Neutrophil (primary cell): Measurements from ENCODE around the gene PTPRN2.
"Not testable (repeated sequence)": the region's sequence is repeated elsewhere in the genome, so short reads cannot be mapped to it uniquely, and the experiment has no call there.

Experiments
- H3K27ac ChIP-seq: fragments of 200-600 bp; sonication (generic); 2 replicates; pipeline ENCODE4 v1.5.1; 2016; ENCODE audit warnings: mild to moderate bottlenecking, moderate library complexity
- H3K27me3 ChIP-seq: fragments of 200-600 bp; sonication (generic); 2 replicates; pipeline ENCODE4 v1.6.0; 2016; ENCODE audit warnings: mild to moderate bottlenecking
- H3K36me3 ChIP-seq: fragments of 200-600 bp; sonication (generic); 2 replicates; pipeline ENCODE4 v1.5.1; 2017
- H3K4me1 ChIP-seq, 2 experiments: fragments of 200-600 bp in 1 of 2; sonication (generic) in 1 of 2; 1 replicate in 1 of 2; 2 replicates in 1 of 2; pipeline versions ENCODE4 v1.5.1 to v1.6.1; 2013 to 2016; ENCODE audit warnings: low read depth in 1 of 2, low read length in 1 of 2, mild to moderate bottlenecking in 1 of 2, moderate library complexity in 1 of 2; ENCODE audit not compliant: control insufficient read depth in 1 of 2, insufficient read depth in 1 of 2
- H3K4me3 ChIP-seq, 2 experiments: fragments of 200-600 bp in 1 of 2; sonication (generic) in 1 of 2; 1 replicate in 1 of 2; 2 replicates in 1 of 2; pipeline ENCODE4 v1.5.1; 2013 to 2016; ENCODE audit warnings: low read depth in 1 of 2, low read length in 1 of 2, mild to moderate bottlenecking in 1 of 2, moderate library complexity in 1 of 2
- H3K9me3 ChIP-seq: fragments of 200-600 bp; sonication (generic); 2 replicates; pipeline ENCODE4 v1.5.1; 2016
- TF ChIP-seq, protein P1 (sequence below): fragments of 200-600 bp; sonication (generic); IDR thresholded peaks from 2 replicates; pipeline ENCODE4 v1.5.1; 2016; ENCODE audit warnings: antibody characterized with exemption

PTPRN2 gene

DNA sequence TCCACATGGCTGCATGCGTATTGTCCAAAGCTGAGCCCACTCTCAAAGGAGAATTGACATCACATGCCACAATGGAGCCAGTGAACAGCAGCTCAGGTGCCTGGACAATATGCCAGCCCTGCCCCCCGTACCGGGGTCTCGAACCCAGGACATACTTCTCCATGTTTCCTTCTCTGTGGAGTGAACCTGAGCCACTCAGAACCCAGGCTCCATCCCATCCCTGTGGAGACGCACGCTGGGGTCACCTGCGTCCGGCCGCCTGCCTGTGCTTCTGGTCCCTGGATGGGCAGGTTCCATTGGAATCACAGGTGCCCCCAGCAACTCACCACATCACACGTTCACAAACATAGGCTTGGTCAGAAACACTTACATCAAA, 1021.0 kb downstream of the PTPRN2 start:
- TF ChIP-seq, protein P1, sequence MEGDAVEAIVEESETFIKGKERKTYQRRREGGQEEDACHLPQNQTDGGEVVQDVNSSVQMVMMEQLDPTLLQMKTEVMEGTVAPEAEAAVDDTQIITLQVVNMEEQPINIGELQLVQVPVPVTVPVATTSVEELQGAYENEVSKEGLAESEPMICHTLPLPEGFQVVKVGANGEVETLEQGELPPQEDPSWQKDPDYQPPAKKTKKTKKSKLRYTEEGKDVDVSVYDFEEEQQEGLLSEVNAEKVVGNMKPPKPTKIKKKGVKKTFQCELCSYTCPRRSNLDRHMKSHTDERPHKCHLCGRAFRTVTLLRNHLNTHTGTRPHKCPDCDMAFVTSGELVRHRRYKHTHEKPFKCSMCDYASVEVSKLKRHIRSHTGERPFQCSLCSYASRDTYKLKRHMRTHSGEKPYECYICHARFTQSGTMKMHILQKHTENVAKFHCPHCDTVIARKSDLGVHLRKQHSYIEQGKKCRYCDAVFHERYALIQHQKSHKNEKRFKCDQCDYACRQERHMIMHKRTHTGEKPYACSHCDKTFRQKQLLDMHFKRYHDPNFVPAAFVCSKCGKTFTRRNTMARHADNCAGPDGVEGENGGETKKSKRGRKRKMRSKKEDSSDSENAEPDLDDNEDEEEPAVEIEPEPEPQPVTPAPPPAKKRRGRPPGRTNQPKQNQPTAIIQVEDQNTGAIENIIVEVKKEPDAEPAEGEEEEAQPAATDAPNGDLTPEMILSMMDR = no peak
- H3K36me3 ChIP-seq = no peaks in the 10 kb centered on the region
- no peak overlapping the region for H3K27ac ChIP-seq
- H3K27me3 ChIP-seq = peaks cover 48% of the 10 kb centered on the region
- no peak overlapping the region for H3K4me3 ChIP-seq
- H3K4me1 ChIP-seq = peaks cover 18% of the 10 kb centered on the region in 2 experiments
- no peaks in the 10 kb centered on the region for H3K9me3 ChIP-seq

DNA sequence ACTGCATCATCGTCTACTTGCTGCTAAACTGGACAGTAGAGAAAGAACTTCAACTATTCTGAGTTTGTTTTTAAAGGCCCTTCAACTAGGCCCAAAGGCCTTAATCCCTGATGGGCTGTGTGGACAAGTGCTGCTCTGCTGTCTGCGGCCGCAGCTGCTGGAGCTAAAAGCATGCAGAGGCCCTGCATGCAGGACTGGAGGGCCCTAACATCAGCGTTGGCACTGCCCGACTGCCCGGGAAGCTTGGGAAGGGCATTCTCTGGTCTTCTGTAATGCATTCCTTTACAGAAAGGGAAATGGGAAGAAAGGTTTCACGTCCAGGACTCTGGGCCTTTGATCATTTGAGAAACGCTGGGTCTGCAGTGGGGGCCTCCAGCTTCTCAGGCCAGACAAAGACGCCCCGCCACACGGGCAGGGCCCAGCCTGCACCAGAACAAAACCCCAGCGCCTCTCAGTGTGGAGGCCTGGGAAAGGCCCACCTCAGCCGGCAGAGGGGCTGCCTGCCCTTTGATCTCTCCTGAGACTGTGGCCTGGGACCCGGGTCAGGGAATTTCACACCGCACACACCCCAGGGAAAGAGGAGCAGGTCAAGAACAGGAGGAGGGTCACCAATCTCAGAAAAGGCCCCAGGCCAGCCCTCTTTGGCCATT, 1021.5 kb downstream of the PTPRN2 start:
- Histone ChIP-seq H3K9me3 (no peaks in the 10 kb centered on the region), H3K27ac (no peak overlapping the region), H3K4me3 (no peak overlapping the region), H3K4me1 (peaks cover 18% of the 10 kb centered on the region in 2 experiments), H3K27me3 (peaks cover 42% of the 10 kb centered on the region), H3K36me3 (no peaks in the 10 kb centered on the region)
- TF ChIP-seq, protein P1 = no peak

DNA sequence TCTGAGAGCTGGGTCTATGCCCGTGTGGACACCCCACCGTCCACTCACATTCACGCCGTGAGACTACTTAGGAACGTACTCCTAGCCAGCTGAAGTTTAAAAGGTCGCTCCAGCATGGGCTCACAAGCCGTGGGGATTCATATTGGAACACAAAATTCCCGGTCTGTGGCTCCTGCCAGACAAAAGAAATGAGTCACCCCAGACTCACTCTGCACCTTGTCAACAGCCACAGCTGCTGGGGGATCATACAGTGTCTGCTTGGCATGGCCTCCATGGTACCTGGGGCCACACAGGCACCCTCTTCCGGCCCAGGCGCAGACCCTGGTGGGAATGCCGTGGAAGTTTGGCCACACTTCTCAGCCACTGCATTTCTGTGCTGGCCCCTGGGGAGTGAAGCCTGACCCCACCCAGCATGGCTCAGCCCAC, 1022.4 kb downstream of the PTPRN2 start:
- peaks cover 36% of the 10 kb centered on the region for H3K27me3 ChIP-seq
- peaks cover 18% of the 10 kb centered on the region in 2 experiments for H3K4me1 ChIP-seq
- H3K27ac ChIP-seq = no peak overlapping the region
- H3K36me3 ChIP-seq = no peaks in the 10 kb centered on the region
- TF ChIP-seq, protein P1 = no peak
- no peak overlapping the region for H3K4me3 ChIP-seq
- no peaks in the 10 kb centered on the region for H3K9me3 ChIP-seq

DNA sequence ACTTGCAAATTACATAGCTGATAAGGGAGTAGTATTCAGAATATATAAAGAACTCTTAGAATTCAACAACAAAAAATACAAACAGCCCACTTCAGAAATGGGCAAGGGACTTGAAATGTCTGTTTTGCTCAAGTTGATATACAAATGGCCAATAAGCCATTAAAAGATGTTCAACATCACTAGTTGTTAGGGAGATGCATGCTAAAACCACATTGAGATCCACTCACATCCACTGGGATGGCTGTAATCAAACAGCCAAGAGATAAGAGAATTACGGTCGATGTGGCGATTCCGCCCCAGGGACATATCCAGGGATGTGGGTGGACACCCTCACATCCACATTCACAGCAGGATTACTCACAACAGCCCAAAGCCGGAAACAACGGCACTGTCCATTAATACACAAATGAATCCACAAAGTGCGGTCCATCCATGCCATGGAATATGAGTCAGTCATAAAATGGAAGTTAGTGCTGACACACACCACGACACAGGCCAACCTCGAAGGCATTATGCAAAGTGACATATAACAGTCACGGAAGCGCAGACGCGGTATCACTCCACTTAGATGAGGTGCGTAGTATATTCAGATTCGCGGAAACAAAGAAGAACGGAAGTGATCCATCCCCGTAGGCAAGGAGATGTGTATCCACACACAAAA, 1023.0 kb downstream of the PTPRN2 start:
- Histone ChIP-seq H3K27ac (no peak overlapping the region), H3K27me3 (peaks cover 30% of the 10 kb centered on the region), H3K4me3 (no peak overlapping the region), H3K36me3 (no peaks in the 10 kb centered on the region), H3K9me3 (no peaks in the 10 kb centered on the region), H3K4me1 (peaks cover 18% of the 10 kb centered on the region in 2 experiments)
- TF ChIP-seq, protein P1 = no peak

DNA sequence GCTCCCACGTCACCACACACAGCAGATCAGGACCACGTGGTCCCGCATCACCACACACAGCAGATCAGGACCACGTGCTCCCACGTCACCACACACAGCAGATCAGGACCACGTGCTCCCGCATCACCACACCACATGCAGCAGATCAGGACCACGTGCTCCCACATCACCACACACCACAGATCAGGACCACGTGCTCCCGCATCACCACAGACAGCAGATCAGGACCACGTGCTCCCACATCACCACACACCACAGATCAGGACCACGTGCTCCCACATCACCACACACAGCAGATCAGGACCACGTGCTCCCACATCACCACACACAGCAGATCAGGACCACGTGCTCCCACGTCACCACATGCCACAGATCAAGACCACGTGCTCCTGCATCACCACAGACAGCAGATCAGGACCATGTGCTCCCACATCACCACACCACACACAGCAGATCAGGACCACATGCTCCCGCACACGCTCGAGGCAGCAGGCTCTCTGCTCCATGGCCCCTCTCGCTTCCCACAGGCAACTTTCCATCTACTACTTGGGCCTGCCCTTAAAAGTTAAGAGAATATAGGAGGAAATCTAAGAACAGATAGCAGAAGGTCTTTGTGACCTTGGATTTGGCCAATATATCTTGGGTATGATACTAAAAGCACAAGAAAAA, 1024.0 kb downstream of the PTPRN2 start:
- not testable (repeated sequence) for H3K36me3 ChIP-seq, H3K4me3 ChIP-seq, H3K9me3 ChIP-seq, H3K27ac ChIP-seq
- peaks cover 22% of the 10 kb centered on the region for H3K27me3 ChIP-seq
- peaks cover 10 to 11% of the 10 kb centered on the region in 2 experiments for H3K4me1 ChIP-seq

DNA sequence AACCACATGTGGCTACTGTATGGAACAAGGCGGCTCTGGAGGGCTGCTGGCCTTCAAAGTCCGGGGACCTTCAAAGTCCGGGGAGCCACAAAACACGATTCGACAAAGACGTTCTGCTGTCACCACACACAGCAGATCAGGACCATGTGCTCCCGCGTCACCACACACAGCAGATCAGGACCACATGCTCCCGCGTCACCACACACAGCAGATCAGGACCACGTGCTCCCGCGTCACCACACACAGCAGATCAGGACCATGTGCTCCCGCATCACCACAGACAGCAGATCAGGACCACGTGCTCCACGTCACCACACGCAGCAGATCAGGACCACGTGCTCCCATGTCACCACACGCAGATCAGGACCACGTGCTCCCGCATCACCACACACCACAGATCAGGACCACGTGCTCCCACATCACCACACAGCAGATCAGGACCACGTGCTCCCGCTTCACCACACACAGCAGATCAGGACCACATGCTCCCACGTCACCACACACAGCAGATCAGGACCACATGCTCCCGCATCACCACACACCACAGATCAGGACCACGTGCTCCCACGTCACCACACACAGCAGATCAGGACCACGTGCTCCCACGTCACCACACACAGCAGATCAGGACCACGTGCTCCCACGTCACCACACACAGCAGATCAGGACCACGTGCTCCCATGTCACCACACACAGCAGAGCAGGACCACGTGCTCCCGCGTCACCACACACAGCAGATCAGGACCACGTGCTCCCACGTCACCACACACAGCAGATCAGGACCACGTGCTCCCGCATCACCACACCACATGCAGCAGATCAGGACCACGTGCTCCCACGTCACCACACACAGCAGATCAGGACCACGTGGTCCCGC, 1024.9 kb downstream of the PTPRN2 start:
- H3K27me3 ChIP-seq = peaks cover 14% of the 10 kb centered on the region
- H3K27ac ChIP-seq, H3K4me1 ChIP-seq, H3K36me3 ChIP-seq, H3K4me3 ChIP-seq, H3K9me3 ChIP-seq: not testable (repeated sequence)
